Activated CD8-positive, alpha-beta memory T cell treated with anti-CD3 and anti-CD28 coated beads for 1 hour (primary cell): ENCODE data around the gene CCDC144A.
"Not testable (repeated sequence)": the region's sequence is repeated elsewhere in the genome, so short reads cannot be mapped to it uniquely, and the experiment has no call there.

Source experiments
- DNase-seq, 2 donors: peaks; one replicate each; pipeline ENCODE4 v3.0.0-alpha.2; 2020; ENCODE audit warnings: low read depth in 1 of 2; ENCODE audit errors: extremely low read depth in 1 of 2

Gene CCDC144A, protein sequence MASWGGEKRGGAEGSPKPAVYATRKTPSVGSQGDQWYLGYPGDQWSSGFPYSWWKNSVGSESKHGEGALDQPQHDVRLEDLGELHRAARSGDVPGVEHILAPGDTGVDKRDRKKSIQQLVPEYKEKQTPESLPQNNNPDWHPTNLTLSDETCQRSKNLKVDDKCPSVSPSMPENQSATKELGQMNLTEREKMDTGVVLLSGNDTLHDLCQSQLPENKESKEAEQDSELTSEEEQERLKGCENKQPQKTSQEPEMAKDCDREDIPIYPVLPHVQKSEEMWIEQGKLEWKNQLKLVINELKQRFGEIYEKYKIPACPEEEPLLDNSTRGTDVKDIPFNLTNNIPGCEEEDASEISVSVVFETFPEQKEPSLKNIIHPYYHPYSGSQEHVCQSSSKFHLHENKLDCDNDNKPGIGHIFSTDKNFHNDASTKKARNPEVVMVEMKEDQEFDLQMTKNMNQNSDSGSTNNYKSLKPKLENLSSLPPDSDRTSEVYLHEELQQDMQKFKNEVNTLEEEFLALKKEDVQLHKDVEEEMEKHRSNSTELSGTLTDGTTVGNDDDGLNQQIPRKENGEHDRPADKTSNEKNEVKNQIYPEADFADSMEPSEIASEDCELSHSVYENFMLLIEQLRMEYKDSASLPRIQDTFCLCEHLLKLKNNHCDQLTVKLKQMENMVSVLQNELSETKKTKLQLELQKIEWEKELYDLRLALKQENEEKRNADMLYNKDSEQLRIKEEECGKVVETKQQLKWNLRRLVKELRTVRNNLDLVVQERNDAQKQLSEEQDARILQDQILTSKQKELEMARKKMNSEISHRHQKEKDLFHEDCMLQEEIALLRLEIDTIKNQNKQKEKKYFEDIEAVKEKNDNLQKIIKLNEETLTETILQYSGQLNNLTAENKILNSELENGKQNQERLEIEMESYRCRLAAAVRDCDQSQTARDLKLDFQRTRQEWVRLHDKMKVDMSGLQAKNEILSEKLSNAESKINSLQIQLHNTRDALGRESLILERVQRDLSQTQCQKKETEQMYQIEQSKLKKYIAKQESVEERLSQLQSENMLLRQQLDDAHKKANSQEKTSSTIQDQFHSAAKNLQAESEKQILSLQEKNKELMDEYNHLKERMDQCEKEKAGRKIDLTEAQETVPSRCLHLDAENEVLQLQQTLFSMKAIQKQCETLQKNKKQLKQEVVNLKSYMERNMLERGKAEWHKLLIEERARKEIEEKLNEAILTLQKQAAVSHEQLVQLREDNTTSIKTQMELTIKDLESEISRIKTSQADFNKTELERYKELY (N-terminal part only)

GRCh38 chr17:16689731-16690281 is at the start of gene CCDC144A:
TSS of gene CCDC144A (plus strand) at chr17:16690241. CDS start at chr17:16690401, 160 bp downstream.
- peak in 1 of 2 donors; percentile 26 for DNase-seq

DNA sequence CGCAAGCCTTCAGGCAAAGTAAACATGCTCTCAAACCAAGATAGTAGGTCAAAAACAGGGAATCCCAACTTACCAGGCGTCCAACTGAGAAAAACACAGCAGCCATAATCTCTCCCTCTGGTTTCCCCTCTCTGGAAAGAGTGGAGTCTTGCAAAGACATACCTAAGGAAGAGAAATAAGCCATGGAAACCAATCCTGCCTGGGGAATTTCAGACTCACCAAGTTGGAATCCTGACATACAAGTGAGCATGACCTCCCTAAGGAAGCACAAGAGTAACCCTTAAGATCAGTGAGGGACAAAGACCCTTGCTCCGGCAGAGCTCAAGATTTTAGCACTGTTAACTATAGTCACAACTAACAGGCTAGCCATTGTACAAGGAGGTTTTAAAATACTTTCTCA is 40.5 kb upstream of the CCDC144A start:
- no peak for DNase-seq

DNA sequence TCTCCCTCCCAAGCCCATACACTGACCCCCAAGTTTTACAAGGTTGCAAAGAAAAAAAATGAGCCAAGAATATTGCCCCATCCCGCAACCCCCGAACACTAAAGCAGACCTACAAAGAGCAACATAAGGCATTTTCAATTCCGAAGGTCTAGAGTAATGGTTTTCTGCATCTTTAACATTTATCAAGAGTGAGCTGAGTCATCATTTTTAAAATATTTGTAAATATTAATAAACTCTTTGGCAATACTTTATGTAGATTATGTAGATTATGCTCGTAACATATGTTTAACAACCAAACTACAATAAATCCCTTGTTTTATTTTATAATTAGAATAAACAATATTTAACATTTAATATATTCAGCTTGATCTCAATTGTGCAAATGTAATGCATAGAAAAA is 37.8 kb upstream of the CCDC144A start:
- no peak for DNase-seq

- no peak for DNase-seq
Measured at GRCh38 chr17:16652847-16653366, 37.1 kb upstream of the CCDC144A start.

DNA sequence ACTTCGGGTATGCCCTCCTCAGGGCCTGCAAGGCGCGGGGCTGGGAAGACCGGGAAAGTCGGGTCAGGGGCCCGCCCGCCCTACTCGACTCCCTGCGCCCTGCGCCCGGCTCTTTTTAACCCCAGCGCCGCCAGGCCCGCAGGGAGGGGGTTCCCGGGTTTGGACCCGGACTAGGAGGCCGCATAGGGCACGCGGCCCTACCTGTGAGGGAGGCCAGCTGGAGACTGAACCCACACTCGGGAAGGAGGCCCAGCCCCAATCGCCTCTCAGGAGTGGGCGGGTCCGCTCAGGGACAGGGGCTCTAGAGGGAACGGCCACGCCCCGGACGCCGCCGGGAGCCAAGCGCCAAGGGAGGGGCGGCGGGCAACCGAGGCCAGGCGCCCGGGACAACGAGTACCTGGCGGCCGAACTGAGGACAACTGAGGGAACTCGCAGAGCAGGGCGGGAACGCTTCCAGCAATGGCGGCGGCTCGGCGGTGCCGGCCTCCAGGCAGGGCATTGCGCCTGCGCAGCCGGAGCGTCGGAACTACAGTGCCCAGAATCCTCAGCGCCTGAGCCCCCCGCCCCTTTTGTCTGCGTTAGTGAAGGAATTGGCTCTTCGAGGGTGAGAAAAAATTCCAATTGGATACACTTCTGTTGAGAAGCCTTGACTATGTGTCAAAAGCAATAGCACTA is 36.5 kb upstream of the CCDC144A start, which contains the start of gene ZNF624:
ZNF624 (minus strand) TSS at position 484 of the 675 bp plus-strand sequence.
- peak; percentile 61 to 80 for DNase-seq

- no peak for DNase-seq
Measured at GRCh38 chr17:16661217-16661616, 28.8 kb upstream of the CCDC144A start.

- no peak for DNase-seq
Measured at GRCh38 chr17:16662936-16663335, 27.1 kb upstream of the CCDC144A start.

- not testable (repeated sequence) for DNase-seq
Measured at GRCh38 chr17:16666553-16666906, 23.5 kb upstream of the CCDC144A start.

- DNase-seq: not testable (repeated sequence)
Measured at GRCh38 chr17:16666907-16667636, 23.0 kb upstream of the CCDC144A start.

DNA sequence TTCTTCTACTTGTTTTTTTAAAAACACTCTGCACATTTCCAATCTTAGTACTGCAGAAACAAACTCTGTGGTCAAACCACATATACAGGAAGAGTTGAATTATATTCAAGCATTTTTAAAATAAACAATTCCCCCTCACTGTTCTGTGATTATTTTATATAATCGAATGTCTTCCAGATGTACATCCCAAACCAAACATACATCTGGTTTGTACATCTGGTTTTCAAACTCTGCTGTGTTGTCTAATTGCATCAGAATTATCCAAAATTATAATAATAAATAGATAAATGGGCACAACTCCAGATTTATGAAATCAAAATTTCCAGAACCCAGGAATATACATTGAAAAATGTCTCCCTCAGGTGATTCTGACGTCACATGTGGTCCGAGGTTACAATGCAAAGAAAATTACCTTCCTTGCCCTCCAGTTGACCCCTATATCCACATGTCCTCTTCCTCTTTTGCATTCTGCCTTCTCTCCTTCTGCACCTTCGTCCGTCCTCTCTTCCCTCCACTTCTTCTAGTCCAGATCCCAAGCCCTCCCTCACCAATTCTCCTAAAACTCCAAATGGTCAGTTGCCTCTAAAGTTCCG is 13.3 kb upstream of the CCDC144A start:
- no peak for DNase-seq

DNA sequence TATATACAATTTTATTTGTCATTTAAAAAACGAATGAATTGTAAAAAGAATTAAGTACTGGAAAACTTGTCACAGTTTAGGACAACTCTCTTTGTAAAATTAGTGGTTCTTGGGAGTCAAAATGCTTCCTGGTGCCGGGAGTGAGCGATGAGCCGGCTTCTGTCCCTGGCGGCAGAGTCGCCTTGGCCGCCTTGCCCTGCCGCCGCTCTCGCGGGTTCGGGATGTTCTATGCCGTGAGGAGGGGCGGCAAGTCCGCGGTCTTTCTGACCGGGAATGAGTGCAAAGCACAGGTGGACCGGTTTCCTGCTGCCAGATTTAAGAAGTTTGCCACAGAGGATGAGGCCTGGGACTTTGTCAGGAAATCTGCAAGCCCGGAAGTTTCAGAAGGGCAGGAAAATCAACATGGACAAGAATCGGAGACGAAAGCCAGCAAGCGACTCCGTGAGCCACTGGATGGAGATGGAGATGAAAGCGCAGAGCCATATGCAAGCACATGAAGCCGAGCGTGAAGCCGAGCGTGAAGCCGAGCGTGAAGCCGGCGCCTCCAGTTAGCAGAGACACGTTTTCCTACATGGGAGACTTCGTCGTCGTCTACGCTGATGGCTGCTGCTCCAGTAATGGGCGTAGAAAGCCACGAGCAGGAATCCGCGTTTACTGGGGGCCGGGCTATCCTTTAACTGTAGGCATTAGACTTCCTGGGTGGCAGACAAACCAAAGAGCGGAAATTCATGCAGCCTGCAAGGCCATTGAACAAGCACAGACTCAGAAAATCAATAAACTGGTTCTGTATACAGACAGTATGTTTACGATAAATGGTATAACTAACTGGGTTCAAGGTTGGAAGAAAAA is 6.5 kb upstream of the CCDC144A start:
- not testable (repeated sequence) for DNase-seq

DNA sequence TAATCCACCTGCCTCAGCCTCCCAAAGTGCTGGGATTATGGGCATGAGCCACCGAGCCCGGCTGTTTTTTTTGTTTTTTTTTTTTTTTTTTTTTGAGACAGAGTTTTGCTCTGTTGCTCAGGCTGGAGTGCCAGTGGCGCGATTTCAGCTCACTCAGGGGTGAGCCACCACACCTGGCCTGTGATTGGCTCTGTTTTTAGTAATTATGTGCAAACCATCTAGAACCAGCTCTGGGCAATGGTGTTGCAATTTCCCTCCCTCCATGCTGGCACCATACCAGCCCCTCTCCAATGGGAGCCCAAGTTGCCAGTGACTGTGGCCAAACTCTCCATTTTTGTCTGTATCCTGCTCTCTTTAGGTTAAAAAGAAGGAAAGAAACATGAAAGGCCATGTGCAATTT is 4.0 kb upstream of the CCDC144A start:
- not testable (repeated sequence) for DNase-seq

DNA sequence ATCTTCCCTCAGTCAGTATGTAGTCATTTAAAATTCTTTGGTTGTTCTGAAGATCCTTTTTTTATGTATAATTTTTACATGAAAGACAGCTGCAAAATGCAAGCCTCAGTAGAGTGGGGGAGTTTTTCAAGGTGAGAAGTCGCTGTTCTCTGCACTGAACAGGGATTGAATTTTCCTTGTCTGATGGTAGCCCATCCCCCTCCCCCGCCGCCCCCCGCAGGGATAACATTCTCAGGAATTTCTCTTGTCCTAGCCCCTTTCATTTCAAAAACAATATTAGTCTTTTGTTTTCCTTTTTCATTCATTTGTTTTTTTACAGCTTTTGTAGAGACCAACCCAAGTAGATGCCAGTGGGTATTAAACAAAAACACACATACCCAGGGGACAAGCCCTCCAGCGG is 2.9 kb upstream of the CCDC144A start:
- DNase-seq: not testable (repeated sequence)

GRCh38 chr17:16690447-16690846 is 406 bp downstream of the CCDC144A start:
- not testable (repeated sequence) for DNase-seq

- DNase-seq: not testable (repeated sequence)
Measured at GRCh38 chr17:16697603-16698002, 7.6 kb downstream of the CCDC144A start.

GRCh38 chr17:16745492-16746203 is 55.6 kb downstream of the CCDC144A start:
- DNase-seq: not testable (repeated sequence)

DNA sequence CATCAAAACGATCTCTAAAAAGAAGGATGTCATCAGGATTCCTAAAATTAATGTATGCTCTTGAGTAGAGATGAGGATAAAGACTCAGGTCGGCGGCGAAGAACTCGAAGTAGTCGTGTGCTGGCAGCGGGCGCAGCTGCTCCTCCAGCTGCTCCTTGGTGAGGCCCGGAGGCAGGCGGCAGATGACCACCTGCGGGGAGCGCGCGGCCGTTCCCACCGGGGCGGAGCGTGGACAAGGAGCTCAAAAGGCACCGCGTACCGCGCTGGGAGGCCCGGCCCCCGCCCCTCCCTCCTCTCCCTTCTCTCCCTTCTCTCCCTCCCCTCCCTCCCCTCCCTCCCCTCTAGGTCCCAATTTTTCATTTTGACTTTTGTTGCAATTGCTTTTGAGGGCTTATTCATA is 56.5 kb downstream of the CCDC144A start:
- not testable (repeated sequence) for DNase-seq
